Tibial nerve (tissue), 3 donors: ENCODE data around the gene NHEJ1.

Experiments used
- CTCF ChIP-seq, 5 experiments: fragments of 200-600 bp in 3 of 5; fragments of 450-650 bp in 2 of 5; sonication (generic) in 3 of 5; IDR thresholded peaks; one replicate each; pipeline ENCODE4 v1.5.1; 2016 to 2019; ENCODE audit warnings: antibody characterized with exemption in 5 of 5, mild to moderate bottlenecking in 3 of 5, moderate library complexity in 2 of 5
- POLR2A ChIP-seq, 2 donors: fragments of 450-650 bp; IDR thresholded peaks; one replicate each; pipeline ENCODE4 v1.6.1; 2017; ENCODE audit warnings: antibody characterized with exemption in 2 of 2, mild to moderate bottlenecking in 2 of 2, moderate library complexity in 2 of 2

- peak; percentile 87 to 96 (median 94) for TF ChIP-seq CTCF (IDR thresholded peaks at IDR 0.05)
- TF ChIP-seq POLR2A (IDR thresholded peaks at IDR 0.05) = no peak
Observed at GRCh38 chr2:219029829-219030165, 130.8 kb downstream of the NHEJ1 start.
